Epithelial cell of esophagus (primary cell): ENCODE measurements around the gene PNP.

Source experiments
- DNase-seq: peaks from one replicate; pipeline ENCODE4 v3.0.0; 2010; ENCODE audit warnings: low read depth
- H3K4me3 ChIP-seq: 2 replicates; pipeline ENCODE4 v1.5.1; 2011; ENCODE audit warnings: mild to moderate bottlenecking, low read length, control low read depth
- CTCF ChIP-seq: IDR thresholded peaks from 2 replicates; pipeline ENCODE4 v1.5.1; 2011; ENCODE audit warnings: low read depth, mild to moderate bottlenecking, low read length, control low read depth, inconsistent platforms; ENCODE audit not compliant: insufficient read depth; ENCODE audit errors: missing control alignments

PNP gene

GRCh38 chr14:20455355-20456300 lies 13.6 kb upstream of the PNP start:
- peak; percentile 91 for DNase-seq
- peak overlapping the region; percentile 96 for H3K4me3 ChIP-seq

GRCh38 chr14:20456971-20457370 lies 12.2 kb upstream of the PNP start:
- no peak overlapping the region for H3K4me3 ChIP-seq
- TF ChIP-seq CTCF, result no peak
- no peak for DNase-seq

More at GRCh38 chr14:20455355-20456300, 13.6 kb upstream of the PNP start:
- no peak for TF ChIP-seq CTCF

DNA sequence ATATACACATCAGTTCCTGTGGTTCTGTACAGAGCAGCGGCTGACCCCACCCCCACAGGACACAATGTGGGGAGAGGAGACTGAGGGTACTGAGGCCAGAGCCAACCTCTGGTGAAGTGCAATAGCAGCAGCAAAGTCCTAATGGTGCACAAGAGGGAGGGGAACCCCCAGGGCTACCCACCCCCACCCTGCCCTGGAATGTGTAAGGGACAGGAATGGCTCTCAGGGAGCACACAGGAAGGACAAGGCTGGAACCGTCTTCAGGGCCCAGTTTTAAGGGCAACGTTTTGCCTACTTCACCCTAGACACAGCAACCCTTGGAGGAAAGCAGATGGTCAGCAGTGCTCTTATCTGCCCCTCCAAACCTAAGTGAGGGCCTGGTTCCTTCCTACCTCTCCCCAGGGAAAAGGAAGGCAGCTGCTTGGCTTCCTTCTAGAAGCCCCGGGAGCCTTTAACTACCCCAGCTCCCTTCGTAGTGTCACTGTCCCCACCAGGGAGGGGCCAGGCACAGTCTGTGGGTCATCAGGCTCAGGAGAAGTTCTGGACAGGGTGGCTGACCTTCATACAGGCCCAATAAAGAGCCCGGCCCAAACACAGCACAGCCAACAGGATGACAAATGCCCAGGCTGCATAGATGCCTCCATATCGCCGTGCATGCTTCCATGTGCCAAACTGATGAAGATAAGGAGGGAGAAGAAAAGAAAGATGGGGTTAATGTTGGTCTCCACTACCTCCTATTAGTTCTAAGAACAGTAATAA lies 11.0 kb upstream of the PNP start:
- no peak for DNase-seq
- H3K4me3 ChIP-seq, result no peak overlapping the region
- no peak for TF ChIP-seq CTCF

GRCh38 chr14:20460458-20461224 lies 8.6 kb upstream of the PNP start:
- H3K4me3 ChIP-seq, result peak overlapping the region; percentile 90
- peak; percentile 39 for DNase-seq
- no peak for TF ChIP-seq CTCF

DNA sequence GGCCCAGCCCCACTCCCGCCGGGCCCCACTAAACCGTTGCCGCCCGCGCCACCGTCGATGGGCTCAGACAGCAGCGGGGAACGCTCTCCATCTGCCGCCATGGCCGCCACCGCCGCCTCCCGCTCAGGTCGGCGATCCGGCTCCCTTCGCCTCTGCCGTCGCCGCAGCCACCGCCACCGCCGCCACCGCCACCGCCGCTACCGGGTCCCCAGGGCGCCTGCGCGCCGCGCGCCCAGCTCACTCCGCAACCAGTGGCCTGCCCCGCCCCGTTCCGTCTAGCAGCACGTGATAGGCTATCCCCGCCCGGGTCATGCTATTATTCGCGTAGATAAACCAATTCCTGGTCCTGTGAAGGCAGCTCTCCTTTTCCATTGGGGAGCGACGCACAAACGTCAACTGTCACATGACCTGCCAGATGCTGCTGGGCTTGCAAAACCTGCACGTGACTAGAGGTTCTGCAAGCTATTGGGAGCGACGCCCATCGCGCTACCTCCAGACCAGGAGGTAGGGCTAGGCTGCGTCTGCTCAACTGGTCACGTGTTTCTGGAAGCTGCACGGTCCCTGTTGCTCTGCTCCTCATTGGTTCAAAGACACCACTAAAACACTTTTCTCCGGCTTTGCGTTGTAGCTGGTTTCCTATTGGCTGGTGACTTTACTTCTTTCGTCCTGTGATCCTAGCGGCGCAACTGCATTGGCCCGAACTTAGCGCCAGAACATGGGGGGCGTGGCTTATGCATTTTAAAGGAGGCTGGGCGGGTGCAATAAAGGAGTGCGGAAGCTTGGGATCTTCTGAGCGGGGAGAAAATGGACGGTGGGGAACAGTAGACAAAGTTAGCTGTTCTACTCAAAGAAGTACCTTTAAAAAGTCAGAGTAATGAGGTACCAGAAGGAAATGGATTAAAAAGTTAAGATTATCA lies 7.7 kb upstream of the PNP start, which contains the start of gene PIP4P1:
Gene PIP4P1 (minus strand): TSS at position 210 of the 917 bp plus-strand sequence. CDS start 109 bp downstream, at position 101.
- peak within 1 kb of the TSS; percentile 90 for H3K4me3 ChIP-seq
- peak; percentile 100 for DNase-seq
- no peak for TF ChIP-seq CTCF
